ENCODE results near the gene BRI3BP.

BRI3BP gene

DNA sequence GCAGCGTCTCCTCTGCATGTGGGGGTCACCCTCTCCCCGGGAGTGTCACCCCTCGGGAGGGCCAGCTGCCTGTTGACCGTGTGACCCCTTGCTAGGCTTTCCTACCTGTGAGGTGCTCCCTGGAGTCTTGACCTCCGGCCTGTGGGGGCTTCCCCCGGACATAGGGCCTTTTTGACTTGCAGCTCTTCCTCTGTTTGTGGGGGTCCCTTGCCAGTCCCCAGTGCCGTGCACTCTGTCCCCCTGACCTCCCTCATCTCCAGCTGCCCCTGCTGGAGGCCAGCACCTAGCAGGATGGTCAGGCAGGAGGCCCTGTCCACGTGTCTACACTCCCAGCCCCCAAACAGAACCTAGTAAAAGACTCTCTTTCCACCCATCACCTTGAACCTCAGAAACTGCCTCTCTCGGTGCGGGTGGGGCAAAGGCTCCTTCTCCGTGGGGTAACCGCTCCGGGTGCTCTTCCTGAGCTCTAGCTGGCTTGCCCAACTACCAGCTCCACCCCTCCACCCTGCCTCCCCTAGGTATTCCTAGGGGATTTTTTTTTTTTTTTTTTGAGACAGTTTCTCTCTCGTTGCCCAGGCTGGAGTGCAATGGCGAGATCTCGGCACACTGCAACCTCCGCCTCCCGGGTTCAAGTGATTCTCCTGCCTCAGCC lies 72.6 kb downstream of the BRI3BP start:
- 37% methylated on average over 9 of the region's 18 CpGs for WGBS (ENCODE audit: insufficient coverage)
- Histone ChIP-seq H3K4me1 (ENCODE audit: control extremely low read depth in 1 of 4, control insufficient read depth in 4 of 4, insufficient read depth in 4 of 4, low read length in 3 of 4) (peaks cover 3 to 26% (median 22%) of the 10 kb centered on the region in 4 experiments), H3K27ac (ENCODE audit: insufficient read depth in 1 of 2, low read depth in 1 of 2, low read length in 2 of 2, poor library complexity in 1 of 2, severe bottlenecking in 2 of 2) (peak overlapping the region in 1 of 2 experiments; percentile 54), H3K4me3 (ENCODE audit: control insufficient read depth in 1 of 7, extremely low read depth in 1 of 7, insufficient read depth in 4 of 7, low read depth in 2 of 7, low read length in 6 of 7) (peak overlapping the region; percentile 64 to 93 (median 82)), H3K9me3 (ENCODE audit: control extremely low read depth in 1 of 5, control insufficient read depth in 4 of 5, insufficient read depth in 2 of 5, low read depth in 1 of 5, low read length in 4 of 5) (peaks cover 0 to under 1% (median 0%) of the 10 kb centered on the region in 5 experiments), H3K27me3 (replicated peaks in 2 of 5; ENCODE audit: control insufficient read depth in 4 of 5, insufficient read depth in 5 of 5, low read length in 4 of 5) (peaks cover 0 to 5% (median 0%) of the 10 kb centered on the region in 5 experiments), H3K36me3 (ENCODE audit: control insufficient read depth in 4 of 4, insufficient read depth in 4 of 4, low read length in 3 of 4) (peaks cover 1 to 19% (median 3%) of the 10 kb centered on the region in 4 experiments)
- CTCF ChIA-PET: no interaction called here
- POLR2A ChIA-PET: no interaction called here
- DNase-seq: no peak

DNA sequence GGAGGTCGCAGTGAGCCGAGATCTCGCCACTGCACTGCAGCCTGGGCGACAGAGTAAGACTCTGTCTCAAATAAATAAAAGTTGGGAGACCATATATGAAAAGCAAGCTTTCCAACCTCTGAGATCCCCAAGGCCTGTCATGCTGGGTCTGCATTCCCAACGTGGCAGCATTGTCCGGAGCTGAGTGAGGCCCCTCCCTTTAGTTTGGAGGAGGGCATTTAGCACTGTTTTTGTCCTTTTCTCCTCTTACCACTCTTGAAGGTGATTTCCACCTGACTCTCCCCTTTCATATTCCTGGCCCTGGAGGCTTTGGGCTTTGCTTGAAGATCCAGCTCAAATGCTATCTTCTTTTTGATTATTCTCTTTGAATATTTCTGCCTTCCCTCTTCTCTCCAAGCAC lies 74.9 kb downstream of the BRI3BP start:
- H3K27me3 ChIP-seq (replicated peaks in 2 of 5; ENCODE audit: control insufficient read depth in 4 of 5, insufficient read depth in 5 of 5, low read length in 4 of 5): peaks cover 0 to under 1% (median 0%) of the 10 kb centered on the region in 5 experiments
- H3K9me3 ChIP-seq (ENCODE audit: control extremely low read depth in 1 of 5, control insufficient read depth in 4 of 5, insufficient read depth in 2 of 5, low read depth in 1 of 5, low read length in 4 of 5): no peaks in the 10 kb centered on the region
- ChIA-PET CTCF (interaction anchor here (1.7 kb wide), 1 partner anchor 74 kb away, joined by 5 read pairs; the partner anchor contains the start of gene BRI3BP), POLR2A (no interaction called here)
- H3K36me3 ChIP-seq (ENCODE audit: control insufficient read depth in 4 of 4, insufficient read depth in 4 of 4, low read length in 3 of 4): peaks cover 1 to 34% (median 3%) of the 10 kb centered on the region in 4 experiments
- no peak overlapping the region for H3K4me3 ChIP-seq (ENCODE audit: control insufficient read depth in 1 of 7, extremely low read depth in 1 of 7, insufficient read depth in 4 of 7, low read depth in 2 of 7, low read length in 6 of 7)
- no peak for DNase-seq
- 97% methylated on average over 5 of the region's 6 CpGs for WGBS (ENCODE audit: insufficient coverage)
- peaks cover 3 to 26% (median 21%) of the 10 kb centered on the region in 4 experiments for H3K4me1 ChIP-seq (ENCODE audit: control extremely low read depth in 1 of 4, control insufficient read depth in 4 of 4, insufficient read depth in 4 of 4, low read length in 3 of 4)
- no peak overlapping the region for H3K27ac ChIP-seq (ENCODE audit: insufficient read depth in 1 of 2, low read depth in 1 of 2, low read length in 2 of 2, poor library complexity in 1 of 2, severe bottlenecking in 2 of 2)

DNA sequence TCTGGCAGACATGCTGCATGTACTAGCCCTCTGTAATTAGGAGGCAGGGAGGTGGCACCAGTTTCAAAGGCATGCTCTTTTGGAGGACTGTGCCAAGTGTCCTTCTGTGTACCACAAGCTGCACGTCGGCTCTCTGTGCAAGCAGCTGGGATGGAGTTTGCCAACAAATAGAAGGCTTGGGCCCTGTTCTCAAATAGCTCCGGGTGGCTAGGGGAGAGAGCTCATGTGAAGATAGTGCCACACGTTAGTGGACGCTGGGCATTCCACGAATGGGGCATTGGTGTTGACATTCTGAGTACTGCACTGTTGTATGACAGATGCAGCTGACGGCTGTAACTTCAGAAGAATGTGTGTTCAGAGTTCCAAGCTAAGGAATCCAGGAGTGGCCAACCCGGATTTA lies 76.2 kb downstream of the BRI3BP start:
- Histone ChIP-seq H3K27me3 (replicated peaks in 2 of 5; ENCODE audit: control insufficient read depth in 4 of 5, insufficient read depth in 5 of 5, low read length in 4 of 5) (no peaks in the 10 kb centered on the region), H3K4me1 (ENCODE audit: control extremely low read depth in 1 of 4, control insufficient read depth in 4 of 4, insufficient read depth in 4 of 4, low read length in 3 of 4) (peaks cover 2 to 24% (median 19%) of the 10 kb centered on the region in 4 experiments), H3K27ac (ENCODE audit: insufficient read depth in 1 of 2, low read depth in 1 of 2, low read length in 2 of 2, poor library complexity in 1 of 2, severe bottlenecking in 2 of 2) (no peak overlapping the region), H3K4me3 (ENCODE audit: control insufficient read depth in 1 of 7, extremely low read depth in 1 of 7, insufficient read depth in 4 of 7, low read depth in 2 of 7, low read length in 6 of 7) (no peak overlapping the region), H3K9me3 (ENCODE audit: control extremely low read depth in 1 of 5, control insufficient read depth in 4 of 5, insufficient read depth in 2 of 5, low read depth in 1 of 5, low read length in 4 of 5) (no peaks in the 10 kb centered on the region), H3K36me3 (ENCODE audit: control insufficient read depth in 4 of 4, insufficient read depth in 4 of 4, low read length in 3 of 4) (peaks cover 1 to 42% (median 3%) of the 10 kb centered on the region in 4 experiments)
- POLR2A ChIA-PET: no interaction called here
- CTCF ChIA-PET: interaction anchor here (1.0 kb wide), 1 partner anchor 11 kb away, joined by 3 read pairs; no protein-coding TSS in a partner anchor
- 98% methylated on average over 8 of the region's 8 CpGs for whole genome bisulfite sequencing (ENCODE audit: insufficient coverage)
- no peak for DNase-seq

DNA sequence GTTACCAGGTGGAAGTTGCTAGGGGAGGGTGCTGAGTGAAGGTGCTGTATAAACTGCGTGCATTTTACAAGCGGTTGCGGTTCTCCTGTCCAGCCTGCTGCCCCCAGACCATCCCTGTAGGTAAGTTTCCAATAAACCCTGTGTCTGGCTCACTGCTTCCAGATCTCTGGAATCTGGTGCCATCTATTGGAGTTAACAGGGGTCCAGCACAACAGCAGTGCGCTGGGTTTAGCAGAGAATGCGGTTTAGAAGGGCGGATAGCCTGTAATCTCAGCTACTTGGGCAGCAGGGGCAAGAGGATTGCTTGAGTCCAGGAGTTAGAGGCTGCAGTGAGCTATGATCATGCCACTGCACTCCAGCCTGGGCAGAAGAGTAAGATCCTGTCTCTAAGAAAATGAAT lies 76.7 kb downstream of the BRI3BP start:
- H3K4me3 ChIP-seq (ENCODE audit: control insufficient read depth in 1 of 7, extremely low read depth in 1 of 7, insufficient read depth in 4 of 7, low read depth in 2 of 7, low read length in 6 of 7): no peak overlapping the region
- H3K27me3 ChIP-seq (replicated peaks in 2 of 5; ENCODE audit: control insufficient read depth in 4 of 5, insufficient read depth in 5 of 5, low read length in 4 of 5): no peaks in the 10 kb centered on the region
- ChIA-PET POLR2A (no interaction called here), CTCF (interaction anchor here (1.0 kb wide), 1 partner anchor 10 kb away, joined by 3 read pairs; no protein-coding TSS in a partner anchor)
- H3K27ac ChIP-seq (ENCODE audit: insufficient read depth in 1 of 2, low read depth in 1 of 2, low read length in 2 of 2, poor library complexity in 1 of 2, severe bottlenecking in 2 of 2): no peak overlapping the region
- H3K4me1 ChIP-seq (ENCODE audit: control extremely low read depth in 1 of 4, control insufficient read depth in 4 of 4, insufficient read depth in 4 of 4, low read length in 3 of 4): peaks cover 0 to 19% (median 15%) of the 10 kb centered on the region in 4 experiments
- DNase-seq: no peak
- peaks cover 1 to 42% (median 3%) of the 10 kb centered on the region in 4 experiments for H3K36me3 ChIP-seq (ENCODE audit: control insufficient read depth in 4 of 4, insufficient read depth in 4 of 4, low read length in 3 of 4)
- 98% methylated on average over 6 of the region's 6 CpGs for WGBS (ENCODE audit: insufficient coverage)
- no peaks in the 10 kb centered on the region for H3K9me3 ChIP-seq (ENCODE audit: control extremely low read depth in 1 of 5, control insufficient read depth in 4 of 5, insufficient read depth in 2 of 5, low read depth in 1 of 5, low read length in 4 of 5)

DNA sequence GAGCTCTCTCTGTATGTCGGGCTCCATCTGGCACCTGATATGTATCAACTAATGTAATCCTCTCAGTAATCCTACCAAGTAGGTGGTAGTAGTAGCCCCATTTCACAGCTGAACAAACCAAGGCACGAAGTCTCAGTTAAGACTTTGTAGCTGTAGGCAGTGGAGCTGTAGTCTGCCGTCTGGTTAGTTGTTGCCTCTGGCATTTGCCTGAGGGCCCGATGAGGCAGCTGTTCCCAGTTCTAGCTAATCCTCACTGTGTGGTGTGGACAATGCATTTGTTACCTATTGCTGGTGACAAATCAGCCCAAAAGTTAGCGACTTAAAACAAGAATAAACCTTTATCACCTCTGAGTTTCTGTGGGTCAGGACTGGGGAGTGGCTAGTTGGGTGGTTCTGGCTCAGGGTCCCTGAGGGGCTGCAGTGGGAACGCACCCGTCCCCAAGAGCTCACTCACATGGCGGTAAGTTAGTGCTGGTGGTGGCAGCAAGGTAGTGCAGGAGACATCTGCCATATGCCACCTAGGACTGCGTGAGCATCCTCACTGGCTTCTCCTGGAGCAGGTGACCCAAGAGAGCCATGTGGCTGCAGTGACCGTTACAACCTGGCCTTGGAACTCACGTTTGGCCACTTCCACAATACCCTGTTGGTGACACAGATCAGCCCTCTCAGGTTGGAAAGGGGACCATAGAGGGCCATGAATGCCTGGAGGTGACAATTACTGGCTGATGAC lies 77.4 kb downstream of the BRI3BP start:
- ChIA-PET CTCF (no interaction called here), POLR2A (no interaction called here)
- no peaks in the 10 kb centered on the region for H3K27me3 ChIP-seq (replicated peaks in 2 of 5; ENCODE audit: control insufficient read depth in 4 of 5, insufficient read depth in 5 of 5, low read length in 4 of 5)
- DNase-seq: no peak
- H3K36me3 ChIP-seq (ENCODE audit: control insufficient read depth in 4 of 4, insufficient read depth in 4 of 4, low read length in 3 of 4): peaks cover 1 to 44% (median 3%) of the 10 kb centered on the region in 4 experiments
- H3K4me3 ChIP-seq (ENCODE audit: control insufficient read depth in 1 of 7, extremely low read depth in 1 of 7, insufficient read depth in 4 of 7, low read depth in 2 of 7, low read length in 6 of 7): no peak overlapping the region
- H3K27ac ChIP-seq (ENCODE audit: insufficient read depth in 1 of 2, low read depth in 1 of 2, low read length in 2 of 2, poor library complexity in 1 of 2, severe bottlenecking in 2 of 2): no peak overlapping the region
- 99% methylated on average over 9 of the region's 11 CpGs for WGBS (ENCODE audit: insufficient coverage)
- H3K9me3 ChIP-seq (ENCODE audit: control extremely low read depth in 1 of 5, control insufficient read depth in 4 of 5, insufficient read depth in 2 of 5, low read depth in 1 of 5, low read length in 4 of 5): no peaks in the 10 kb centered on the region
- peaks cover 0 to 15% (median 12%) of the 10 kb centered on the region in 4 experiments for H3K4me1 ChIP-seq (ENCODE audit: control extremely low read depth in 1 of 4, control insufficient read depth in 4 of 4, insufficient read depth in 4 of 4, low read length in 3 of 4)

DNA sequence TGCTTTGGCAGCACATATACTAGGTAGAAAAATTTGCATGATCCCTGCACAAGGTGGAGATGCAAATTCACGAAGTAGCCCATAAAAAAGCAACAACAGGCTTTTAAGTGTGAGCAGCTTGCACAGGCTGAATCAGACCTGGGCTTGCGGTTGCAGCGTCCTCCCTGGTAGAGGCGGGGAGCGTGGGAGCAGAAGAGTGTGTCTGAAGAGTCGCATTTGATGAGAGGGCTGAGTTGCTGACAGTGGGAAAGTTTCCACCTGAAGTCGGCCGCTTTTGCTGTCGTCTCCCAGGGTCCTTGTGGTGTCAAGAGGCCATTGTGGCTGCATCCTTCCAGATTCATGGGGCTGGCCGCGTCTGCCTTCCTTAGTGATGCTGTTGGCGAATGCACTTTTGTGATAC lies 78.0 kb downstream of the BRI3BP start:
- H3K36me3 ChIP-seq (ENCODE audit: control insufficient read depth in 4 of 4, insufficient read depth in 4 of 4, low read length in 3 of 4): peaks cover 5 to 50% (median 7%) of the 10 kb centered on the region in 4 experiments
- no peak overlapping the region for H3K27ac ChIP-seq (ENCODE audit: insufficient read depth in 1 of 2, low read depth in 1 of 2, low read length in 2 of 2, poor library complexity in 1 of 2, severe bottlenecking in 2 of 2)
- H3K9me3 ChIP-seq (ENCODE audit: control extremely low read depth in 1 of 5, control insufficient read depth in 4 of 5, insufficient read depth in 2 of 5, low read depth in 1 of 5, low read length in 4 of 5): no peaks in the 10 kb centered on the region
- peaks cover 0 to 10% (median 9%) of the 10 kb centered on the region in 4 experiments for H3K4me1 ChIP-seq (ENCODE audit: control extremely low read depth in 1 of 4, control insufficient read depth in 4 of 4, insufficient read depth in 4 of 4, low read length in 3 of 4)
- ChIA-PET CTCF (no interaction called here), POLR2A (no interaction called here)
- DNase-seq: no peak
- no peak overlapping the region for H3K4me3 ChIP-seq (ENCODE audit: control insufficient read depth in 1 of 7, extremely low read depth in 1 of 7, insufficient read depth in 4 of 7, low read depth in 2 of 7, low read length in 6 of 7)
- WGBS (ENCODE audit: insufficient coverage): 99% methylated on average over 9 of the region's 12 CpGs
- no peaks in the 10 kb centered on the region for H3K27me3 ChIP-seq (replicated peaks in 2 of 5; ENCODE audit: control insufficient read depth in 4 of 5, insufficient read depth in 5 of 5, low read length in 4 of 5)

DNA sequence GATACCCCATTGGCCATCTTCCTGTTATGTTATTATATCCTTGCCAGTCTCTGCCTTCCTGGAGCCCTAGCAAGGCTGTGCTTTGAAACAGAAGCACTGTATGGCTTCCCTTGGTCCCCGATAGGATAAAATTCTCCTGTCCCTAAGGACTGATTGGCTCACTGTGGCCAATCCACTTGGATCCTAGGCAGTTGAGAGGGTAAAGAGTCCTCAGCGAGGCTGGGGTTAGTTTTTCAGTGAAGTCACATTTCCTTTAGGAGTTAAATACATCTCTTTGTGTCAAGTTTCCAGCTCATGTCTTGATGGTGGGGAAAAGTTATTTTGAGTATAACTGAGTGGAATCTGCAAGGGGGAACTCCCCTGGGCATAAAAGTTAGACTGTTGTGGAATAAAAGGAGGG lies 79.1 kb downstream of the BRI3BP start:
- WGBS (ENCODE audit: insufficient coverage): 100% methylated on average over 2 of the region's 2 CpGs
- ChIA-PET CTCF (no interaction called here), POLR2A (no interaction called here)
- no peak overlapping the region for H3K27ac ChIP-seq (ENCODE audit: insufficient read depth in 1 of 2, low read depth in 1 of 2, low read length in 2 of 2, poor library complexity in 1 of 2, severe bottlenecking in 2 of 2)
- H3K4me1 ChIP-seq (ENCODE audit: control extremely low read depth in 1 of 4, control insufficient read depth in 4 of 4, insufficient read depth in 4 of 4, low read length in 3 of 4): no peaks in the 10 kb centered on the region
- DNase-seq: no peak
- peaks cover 5 to 56% (median 10%) of the 10 kb centered on the region in 4 experiments for H3K36me3 ChIP-seq (ENCODE audit: control insufficient read depth in 4 of 4, insufficient read depth in 4 of 4, low read length in 3 of 4)
- H3K9me3 ChIP-seq (ENCODE audit: control extremely low read depth in 1 of 5, control insufficient read depth in 4 of 5, insufficient read depth in 2 of 5, low read depth in 1 of 5, low read length in 4 of 5): no peaks in the 10 kb centered on the region
- no peak overlapping the region for H3K4me3 ChIP-seq (ENCODE audit: control insufficient read depth in 1 of 7, extremely low read depth in 1 of 7, insufficient read depth in 4 of 7, low read depth in 2 of 7, low read length in 6 of 7)
- H3K27me3 ChIP-seq (replicated peaks in 2 of 5; ENCODE audit: control insufficient read depth in 4 of 5, insufficient read depth in 5 of 5, low read length in 4 of 5): no peaks in the 10 kb centered on the region

Data from common myeloid progenitor, CD34-positive (primary cell).